K562 (cell line): ENCODE measurements around the gene ZNF672. TPM values are rescaled to one million over a fixed set of nuclear protein-coding genes. Genes with fewer than 3 reads are reported as not detected.

Source experiments
- BDP1 ChIP-seq: IDR thresholded peaks from 3 replicates; pipeline ENCODE4 v1.6.1; 2011; ENCODE audit not compliant: insufficient read length, insufficient read depth
- CTBP1 ChIP-seq: fragments of 450-650 bp; IDR thresholded peaks from 2 replicates; pipeline ENCODE4 v1.6.1; 2016; ENCODE audit warnings: borderline replicate concordance
- ETV5 ChIP-seq: sonication (generic); formaldehyde crosslinking; IDR thresholded peaks from 2 replicates; pipeline ENCODE4 v1.4.0; 2020; ENCODE audit warnings: low read depth, mild to moderate bottlenecking, missing genetic modification reagents
- EWSR1 ChIP-seq: fragments of 450-650 bp; IDR thresholded peaks from 2 replicates; pipeline ENCODE4 v1.6.1; 2018; ENCODE audit warnings: borderline replicate concordance, mild to moderate bottlenecking, low read depth, moderate library complexity; ENCODE audit not compliant: partially characterized antibody
- FOXM1 ChIP-seq, 2 experiments: fragments of 450-650 bp in 1 of 2; sonication (generic) in 1 of 2; formaldehyde crosslinking in 1 of 2; IDR thresholded peaks; 2 replicates each; pipeline versions ENCODE4 v1.6.1 to v1.9.0; 2017 to 2022; ENCODE audit warnings: low read depth in 2 of 2, mild to moderate bottlenecking in 2 of 2, missing genetic modification reagents in 1 of 2, moderate library complexity in 1 of 2
- IFI16 ChIP-seq: fragments of 250-450 bp; sonication (Bioruptor Pico); IDR thresholded peaks from 2 replicates; pipeline ENCODE4 v2.1.2; 2022; ENCODE audit warnings: mild to moderate bottlenecking, inconsistent platforms
- KLF13 ChIP-seq: fragments of 450-650 bp; IDR thresholded peaks from 2 replicates; pipeline ENCODE4 v1.6.1; 2016; ENCODE audit warnings: missing genetic modification characterization, low read depth, mild to moderate bottlenecking, missing compliant biosample characterization, moderate library complexity, borderline replicate concordance
- LARP7 ChIP-seq: fragments of 450-650 bp; IDR thresholded peaks from 2 replicates; pipeline ENCODE4 v1.6.1; 2016
- MEIS2 ChIP-seq: fragments of 450-650 bp; IDR thresholded peaks from 2 replicates; pipeline ENCODE4 v1.6.1; 2014; ENCODE audit warnings: mild to moderate bottlenecking; ENCODE audit not compliant: partially characterized antibody
- TBL1XR1 ChIP-seq, 2 experiments: IDR thresholded peaks; 2 replicates each; pipeline ENCODE4 v1.6.1; 2012; ENCODE audit warnings: improper control_type of control experiment in 2 of 2, low read length in 2 of 2, mild to moderate bottlenecking in 1 of 2
- ZNF165 ChIP-seq: fragments of 250-450 bp; sonication (Bioruptor Pico); IDR thresholded peaks from 2 replicates; pipeline ENCODE4 v1.4.0; 2020; ENCODE audit warnings: borderline replicate concordance
- ZNF282 ChIP-seq: sonication (generic); formaldehyde crosslinking; IDR thresholded peaks from 2 replicates; pipeline ENCODE4 v1.8.1; 2023; ENCODE audit warnings: missing genetic modification reagents
- ZNF318 ChIP-seq, 2 experiments: fragments of 450-650 bp; IDR thresholded peaks; 2 replicates each; pipeline ENCODE4 v1.6.1; 2016; ENCODE audit warnings: mild to moderate bottlenecking in 2 of 2, borderline replicate concordance in 1 of 2, low read depth in 1 of 2, moderate library complexity in 1 of 2
- ZNF785 ChIP-seq: fragments of 250-450 bp; sonication (Bioruptor Pico); IDR thresholded peaks from 2 replicates; pipeline ENCODE4 v1.4.0; 2020; ENCODE audit warnings: mild to moderate bottlenecking
- polyA plus RNA-seq, 8 experiments: library from polyadenylated mRNA; depleted of rRNA in 4 of 8; stranded (reverse) in 5 of 8; unstranded in 3 of 8; fragments of >200 nt; fragmentation: Nextera tagmentation in 2 of 8; fragmentation: Illumina TruSeq in 1 of 8; extraction: Ambion mirVana in 2 of 8; extraction: Trizol in 1 of 8; gene quantifications; 2 replicates each; pipeline versions ENCODE4 v1.2.1 to v1.2.3, GENCODE V29; 2011 to 2014; ENCODE audit warnings: inconsistent platforms in 1 of 8, missing spikeins in 1 of 8
- total RNA-seq, 7 experiments: library from RNA; depleted of rRNA in 6 of 7; stranded (reverse); fragments of >200 nt in 6 of 7; fragmentation: Illumina TruSeq in 2 of 7; extraction: Trizol in 2 of 7; gene quantifications; 2 replicates each; pipeline versions ENCODE4 v1.2.1 to v1.2.3, GENCODE V29; 2011 to 2021; ENCODE audit warnings: low replicate concordance in 1 of 7

Gene ZNF672
- total and polyA plus RNA-seq, 9 of the 15 experiments (the other 6 are each of a cell fraction or from before 2014, with no cell fraction given) = 1.9 to 57.9 (median 24.1) TPM

GRCh38 chr1:248837045-248837780 lies 811 bp upstream of the ZNF672 start (continued):
- 0 out of 4 replicates have a peak, but pooled peaks of 1 of the 2 experiments have one; percentile 9 for TF ChIP-seq TBL1XR1 (IDR thresholded peaks at IDR 0.05; ENCODE audit: low read length in 2 of 2)
- TF ChIP-seq BDP1 = no peak
- no peak for TF ChIP-seq ZNF282 (CRISPR knock-in tag)
- no peak for TF ChIP-seq LARP7
- no peak for TF ChIP-seq ZNF785
- no peak for TF ChIP-seq FOXM1 (IDR thresholded peaks at IDR 0.05; ENCODE audit: low read depth)
- TF ChIP-seq FOXM1 (CRISPR knock-in tag; IDR thresholded peaks at IDR 0.05; ENCODE audit: low read depth) = no peak
- no peak for TF ChIP-seq ZNF165 (CRISPR knock-in tag)
- TF ChIP-seq IFI16 (CRISPR knock-in tag) = no peak
- TF ChIP-seq KLF13 = no peak
- TF ChIP-seq ZNF318 (IDR thresholded peaks at IDR 0.05; ENCODE audit: borderline replicate concordance in 1 of 2, low read depth in 1 of 2) = no peak
- TF ChIP-seq MEIS2 = peak; percentile 24
- TF ChIP-seq CTBP1 = no peak
- TF ChIP-seq EWSR1 = no peak
- no peak for TF ChIP-seq ETV5 (CRISPR knock-in tag)
